ENCODE results near the gene CACNA2D4. TPM values are rescaled to one million over a fixed set of nuclear protein-coding genes. Genes with fewer than 3 reads are reported as not detected.

CACNA2D4 gene
- total and polyA plus RNA-seq, 2 of the 13 experiments (the other 11 are each of a cell fraction or from before 2014, with no cell fraction given) = 14.2 to 136 TPM

- ChIA-PET POLR2A (no interaction called here), CTCF (ENCODE audit: low intra/inter-chr PET ratio, low total read pairs) (interaction anchor here (4.4 kb wide), 1 partner anchor 142 kb away, joined by 88 read pairs; no protein-coding TSS in a partner anchor)
- intact Hi-C loops (cut with micrococcal nuclease; ENCODE audit: unreplicated experiment) = no loop called here
These were observed 19.2 kb upstream of the CACNA2D4 start for GRCh38 chr12:1937481-1938224.

More at GRCh38 chr12:1937481-1938224, 19.2 kb upstream of the CACNA2D4 start:
- in situ Hi-C loops (cut with HindIII; ENCODE audit: extremely low pct_ligation_motif_present, low pct_unique_long_range_greater_than_20kb) = loop anchor here (5.0 kb wide), 2 partner anchors 145 to 290 kb away; no protein-coding TSS in a partner anchor
- no peaks in the 10 kb centered on the region for H4K20me1 ChIP-seq (ENCODE audit: insufficient read depth, low read length)
- BruUV-seq (replicated peaks) = no TSS peak
- TF ChIP-seq, protein P1, sequence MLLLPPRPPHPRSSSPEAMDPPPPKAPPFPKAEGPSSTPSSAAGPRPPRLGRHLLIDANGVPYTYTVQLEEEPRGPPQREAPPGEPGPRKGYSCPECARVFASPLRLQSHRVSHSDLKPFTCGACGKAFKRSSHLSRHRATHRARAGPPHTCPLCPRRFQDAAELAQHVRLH (CRISPR knock-in tag; IDR thresholded peaks at IDR 0.05; ENCODE audit: borderline replicate concordance, low read depth) = no peak
- TF ChIP-seq ZMAT3 (CRISPR knock-in tag; conservative IDR thresholded peaks at IDR 0.05) (no peak), SMC3 (IDR thresholded peaks at IDR 0.05; ENCODE audit: low read length) (no peak), SIN3B (IDR thresholded peaks at IDR 0.05; ENCODE audit: low read length) (no peak), ZNF605 (CRISPR knock-in tag; IDR thresholded peaks at IDR 0.05) (no peak), ZSCAN9 (CRISPR knock-in tag; IDR thresholded peaks at IDR 0.05; ENCODE audit: borderline replicate concordance) (no peak), ZKSCAN1 (IDR thresholded peaks at IDR 0.05; ENCODE audit: low read length) (no peak), MBNL3 (CRISPR knock-in tag; conservative IDR thresholded peaks at IDR 0.05) (no peak), ZNF614 (CRISPR knock-in tag; IDR thresholded peaks at IDR 0.05; ENCODE audit: borderline replicate concordance) (no peak), ZNF207 (IDR thresholded peaks at IDR 0.05; ENCODE audit: borderline replicate concordance) (no peak), IRX3 (CRISPR knock-in tag; IDR thresholded peaks at IDR 0.05; ENCODE audit: borderline replicate concordance, low read depth) (no peak), ARNT2 (CRISPR knock-in tag; IDR thresholded peaks at IDR 0.05; ENCODE audit: low read depth) (no peak), ZNF24 (IDR thresholded peaks at IDR 0.05) (no peak)
- ATAC-seq (no peak), DNase-seq (ENCODE audit: low spot score) (no peak), FAIRE-seq (no peak)
- H3K4me3 ChIP-seq (replicated peaks in 1 of 3; ENCODE audit: insufficient read depth in 1 of 3, low read depth in 2 of 3, low read length in 3 of 3) = no peak overlapping the region
- no peaks in the 10 kb centered on the region for H3K27me3 ChIP-seq (ENCODE audit: control insufficient read depth in 1 of 2, insufficient read depth in 2 of 2, low read length in 2 of 2)
- no peaks in the 10 kb centered on the region for H3K9me3 ChIP-seq (ENCODE audit: low read length)
- H3K4me2 ChIP-seq (ENCODE audit: low read depth, low read length) = no peak overlapping the region
- no peak overlapping the region for H2AFZ ChIP-seq (ENCODE audit: low read length)
- H3K79me2 ChIP-seq (ENCODE audit: insufficient read depth, low read length) = no peaks in the 10 kb centered on the region
- H3K36me3 ChIP-seq (replicated peaks in 1 of 2; ENCODE audit: control insufficient read depth in 1 of 2, insufficient read depth in 2 of 2, low read length in 2 of 2) = peaks cover 4 to 13% of the 10 kb centered on the region in 2 experiments; a peak in 3 of 5 replicates
- peaks cover 10% of the 10 kb centered on the region for H3K4me1 ChIP-seq (ENCODE audit: insufficient read depth, low read length)
- WGBS (ENCODE audit: low lambda C conversion rate) = 96% methylated on average over 12 of the region's 12 CpGs
- H3K27ac ChIP-seq (ENCODE audit: extremely low read length, insufficient read depth, low read length) = no peak overlapping the region
- no peak overlapping the region for H3K9ac ChIP-seq (ENCODE audit: insufficient read depth, low read depth, low read length)
